ENCODE results near the gene LARP1B.
"Not testable (repeated sequence)": the region's sequence is repeated elsewhere in the genome, so short reads cannot be mapped to it uniquely, and the experiment has no call there.

The LARP1B gene

DNA sequence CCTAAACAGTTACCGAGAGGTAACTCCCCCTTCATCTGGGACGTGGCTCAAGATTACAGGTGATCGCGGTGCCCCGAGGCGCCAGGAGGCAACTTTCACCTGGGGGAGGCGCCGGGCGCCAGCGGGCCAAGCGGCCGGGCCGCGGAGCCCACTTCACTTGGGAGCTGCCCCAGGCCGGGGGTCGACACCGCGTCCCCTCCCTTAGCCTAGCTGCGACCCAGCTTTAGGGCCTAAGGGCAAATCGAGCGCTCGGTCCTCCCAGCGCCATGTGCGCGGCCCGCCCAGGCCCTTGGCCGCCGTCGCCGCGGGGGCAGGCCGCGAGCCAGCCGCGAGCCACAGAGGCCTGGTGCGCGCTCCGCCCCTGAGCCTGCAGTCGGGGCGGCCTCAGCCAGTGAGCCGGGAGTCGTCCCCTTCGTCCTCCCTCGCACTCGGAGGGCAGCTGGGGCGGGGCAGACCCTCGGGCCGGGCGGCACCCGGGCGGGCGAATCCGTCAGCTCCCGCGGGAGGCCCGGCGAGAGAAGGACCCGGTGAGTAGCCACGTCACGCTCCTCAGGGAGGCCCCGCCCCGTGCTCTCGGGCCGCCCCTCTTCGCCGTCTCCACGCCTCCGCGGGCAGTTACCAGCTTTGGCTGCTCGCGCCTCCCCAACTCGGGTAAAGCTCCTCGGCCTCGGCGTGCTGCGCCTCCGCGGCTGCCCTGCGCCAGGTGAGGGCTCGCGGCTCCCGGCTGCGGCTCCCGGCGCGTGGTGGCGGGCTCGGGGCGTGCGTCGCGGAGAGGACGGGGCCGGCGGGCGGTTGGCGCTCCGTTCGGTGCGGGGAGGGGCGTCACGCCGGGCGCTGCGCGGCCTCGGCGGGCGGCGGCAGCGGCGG lies at the start of gene LARP1B:
LARP1B (plus strand) TSS at position 614 of the 867 bp plus-strand sequence. CDS start 13,640 bp downstream, outside the sequence.
- peak; percentile 92 to 95 for DNase-seq

GRCh38 chr4:128025319-128025718 lies 35.8 kb upstream of the LARP1B start:
- DNase-seq = no peak

- no peak for DNase-seq
These were observed 31.2 kb upstream of the LARP1B start for GRCh38 chr4:128029907-128030306.

GRCh38 chr4:128031756-128032384 lies 29.2 kb upstream of the LARP1B start:
- DNase-seq = no peak

- no peak for DNase-seq
These were observed 21.5 kb upstream of the LARP1B start for GRCh38 chr4:128039568-128039967.

- not testable (repeated sequence) for DNase-seq
These were observed 14.1 kb upstream of the LARP1B start for GRCh38 chr4:128047019-128047418.

DNA sequence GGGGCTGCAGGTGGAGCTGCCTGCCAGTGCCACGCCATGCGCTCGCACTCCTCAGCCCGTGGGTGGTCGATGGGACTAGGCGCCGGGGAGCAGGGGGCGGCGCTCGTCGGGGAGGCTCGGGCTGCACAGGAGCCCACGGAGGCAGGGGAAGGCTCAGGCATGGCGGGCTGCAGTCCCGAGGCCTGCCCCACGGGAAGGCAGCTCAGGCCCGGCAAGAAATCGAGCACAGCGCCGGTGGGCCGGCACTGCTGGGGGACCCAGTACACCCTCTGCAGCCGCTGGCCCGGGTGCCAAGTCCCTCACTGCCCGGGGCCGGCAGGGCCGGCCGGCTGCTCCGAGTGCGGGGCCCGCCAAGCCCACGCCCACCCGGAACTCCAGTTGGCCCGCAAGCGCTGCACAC lies 13.6 kb upstream of the LARP1B start:
- DNase-seq = not testable (repeated sequence)

GRCh38 chr4:128051229-128051628 lies 9.9 kb upstream of the LARP1B start:
- peak in 1 of 2 experiments; percentile 14 for DNase-seq

DNA sequence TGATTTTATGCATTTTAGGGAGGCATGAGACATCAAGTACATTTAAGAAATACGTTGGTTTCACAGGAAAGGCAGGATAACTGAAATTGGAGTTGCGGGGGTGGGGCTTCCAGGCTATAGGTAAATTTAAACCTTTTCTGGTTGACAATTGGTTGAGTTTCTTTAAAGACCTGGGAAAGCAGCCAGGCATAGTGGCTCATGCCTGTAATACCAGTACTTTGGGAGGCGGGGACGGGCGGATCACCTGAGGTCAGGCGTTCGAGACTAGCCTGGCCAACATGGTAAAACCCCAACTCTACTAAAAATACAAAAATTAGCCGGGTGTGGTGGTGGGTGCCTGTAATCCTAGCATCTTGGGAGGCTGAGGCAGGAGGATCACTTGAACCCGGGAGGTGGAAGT lies 6.2 kb upstream of the LARP1B start:
- not testable (repeated sequence) for DNase-seq

- DNase-seq = not testable (repeated sequence)
These were observed 5.5 kb upstream of the LARP1B start for GRCh38 chr4:128055441-128056206.

DNA sequence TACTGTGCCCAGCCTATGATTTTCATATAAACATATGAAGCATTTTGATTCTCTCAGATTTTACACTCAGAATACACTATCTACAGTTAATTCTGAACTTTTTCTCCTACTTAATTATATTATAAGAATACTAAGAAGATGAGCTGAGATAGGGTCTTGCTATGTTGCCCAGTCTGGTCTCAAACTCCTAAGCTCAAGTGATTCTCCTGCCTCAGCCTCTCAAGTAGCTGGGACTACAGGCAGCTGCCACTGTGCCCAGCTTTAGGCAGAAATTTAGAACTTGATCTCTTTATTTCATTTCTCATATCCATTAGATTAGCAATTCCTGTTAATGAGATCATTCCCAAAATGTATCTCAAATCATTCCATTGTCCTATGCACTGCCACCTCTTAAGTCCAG lies 4.7 kb upstream of the LARP1B start:
- DNase-seq = no peak

- no peak for DNase-seq
These were observed 902 bp upstream of the LARP1B start for GRCh38 chr4:128060121-128060698.

DNA sequence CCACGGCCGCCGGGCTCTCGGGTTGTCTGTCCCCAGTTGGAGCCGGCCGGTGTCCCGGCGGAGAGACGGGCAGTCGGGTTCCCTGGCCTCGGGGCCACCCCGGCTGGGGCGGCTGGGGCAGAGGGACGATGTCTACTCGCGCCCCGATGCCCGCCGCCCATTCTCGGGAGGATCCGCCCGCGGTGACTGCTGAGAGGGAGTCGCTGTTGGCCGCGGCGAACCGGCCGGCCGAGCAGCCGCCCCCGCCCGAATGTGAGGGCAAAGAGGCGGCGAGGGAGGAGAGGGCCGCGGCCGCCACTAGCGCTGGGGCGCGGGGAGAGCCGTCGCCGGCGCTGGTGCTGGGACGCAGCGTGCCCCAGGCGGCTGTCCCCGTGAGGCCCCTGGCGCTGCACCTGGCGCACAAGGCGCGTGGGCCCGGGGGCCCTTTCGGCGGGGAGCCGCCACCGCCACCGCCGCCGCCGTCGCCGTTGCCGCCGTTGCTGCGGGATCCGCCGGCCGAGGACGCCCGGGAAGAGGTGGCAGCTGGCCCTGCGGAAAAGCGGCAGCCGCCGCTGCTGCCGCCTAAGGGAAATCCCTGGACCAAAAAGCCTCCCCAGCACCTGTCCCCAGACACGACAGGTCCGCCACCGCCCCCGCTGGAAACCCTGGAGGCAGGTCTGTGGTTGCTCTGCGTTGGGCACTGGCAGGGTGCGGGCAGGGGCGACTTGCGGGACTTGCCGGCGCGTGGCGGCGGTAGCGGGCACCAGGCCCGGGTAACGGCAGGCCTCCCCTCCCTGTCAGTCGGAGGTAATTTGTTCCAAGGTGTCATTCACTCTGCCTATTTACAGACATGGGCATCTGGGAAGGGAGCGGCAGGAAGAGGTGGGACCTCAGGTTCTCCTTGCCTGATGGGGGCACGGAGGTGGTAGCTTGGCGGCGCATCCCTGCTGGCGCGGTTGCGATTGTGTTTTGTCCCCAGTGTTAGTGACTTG lies 739 bp downstream of the LARP1B start:
- DNase-seq = peak in 1 of 2 experiments; percentile 29

DNA sequence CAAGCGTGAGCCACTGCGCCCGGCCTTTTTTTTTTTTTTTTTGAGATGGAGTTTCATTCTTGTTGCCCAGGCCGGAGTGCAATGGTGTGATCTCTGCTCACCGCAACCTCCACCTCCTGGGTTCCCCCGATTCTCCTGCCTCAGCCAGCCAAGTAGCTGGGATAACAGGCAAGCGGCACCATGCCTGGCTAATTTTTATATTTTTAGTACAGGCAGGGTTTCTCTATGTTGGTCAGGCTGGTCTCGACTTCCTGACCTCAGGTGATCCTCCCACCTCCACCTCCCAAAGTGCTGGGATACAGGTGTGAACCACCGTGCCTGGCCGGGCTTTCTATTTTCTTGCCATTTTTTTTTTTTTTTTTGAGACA lies 5.3 kb downstream of the LARP1B start:
- not testable (repeated sequence) for DNase-seq

DNA sequence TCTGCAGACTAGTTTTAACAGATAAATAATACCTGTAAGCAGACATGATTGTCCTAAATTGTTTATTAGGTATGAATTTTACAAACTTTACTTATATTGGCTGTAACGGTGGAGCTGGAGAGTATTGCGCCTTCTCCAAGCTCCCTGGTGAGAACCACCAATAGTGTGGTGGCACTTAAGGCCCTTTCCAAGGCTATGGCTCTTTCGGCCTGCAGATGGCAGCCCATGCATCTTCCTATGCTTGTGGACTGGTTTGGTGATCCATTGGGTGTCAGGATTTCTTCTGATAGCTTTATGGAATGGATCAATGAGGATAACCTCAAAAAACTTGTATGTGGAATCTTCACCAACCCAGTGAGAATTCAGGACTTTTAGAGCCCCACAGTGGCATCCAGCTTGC lies 7.8 kb downstream of the LARP1B start:
- DNase-seq = peak in 1 of 2 experiments; percentile 30

DNA sequence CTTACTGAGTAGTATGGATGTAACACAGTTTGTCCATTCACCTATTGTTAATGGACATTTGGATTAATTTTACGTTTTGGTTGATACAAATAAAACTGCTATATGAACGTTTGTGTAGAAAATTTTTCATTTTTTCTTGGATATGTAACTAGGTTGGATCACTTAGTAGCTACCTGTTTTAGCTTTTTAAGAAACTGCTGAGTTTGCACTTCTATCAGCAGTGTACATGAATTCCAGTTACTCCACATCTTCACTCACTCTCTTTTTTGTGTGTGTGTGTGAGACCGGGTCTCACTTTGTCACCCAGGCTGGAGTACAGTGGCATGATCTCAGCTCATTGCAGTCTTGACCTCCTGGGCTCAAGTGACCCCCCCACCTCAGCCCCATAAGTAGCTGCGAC lies 15.4 kb downstream of the LARP1B start:
- DNase-seq = no peak

GRCh38 chr4:128095293-128095692 lies 34.2 kb downstream of the LARP1B start:
- DNase-seq = not testable (repeated sequence)

- no peak for DNase-seq
These were observed 46.7 kb downstream of the LARP1B start for GRCh38 chr4:128107766-128108165.

- no peak for DNase-seq
These were observed 61.9 kb downstream of the LARP1B start for GRCh38 chr4:128123036-128123435.

DNA sequence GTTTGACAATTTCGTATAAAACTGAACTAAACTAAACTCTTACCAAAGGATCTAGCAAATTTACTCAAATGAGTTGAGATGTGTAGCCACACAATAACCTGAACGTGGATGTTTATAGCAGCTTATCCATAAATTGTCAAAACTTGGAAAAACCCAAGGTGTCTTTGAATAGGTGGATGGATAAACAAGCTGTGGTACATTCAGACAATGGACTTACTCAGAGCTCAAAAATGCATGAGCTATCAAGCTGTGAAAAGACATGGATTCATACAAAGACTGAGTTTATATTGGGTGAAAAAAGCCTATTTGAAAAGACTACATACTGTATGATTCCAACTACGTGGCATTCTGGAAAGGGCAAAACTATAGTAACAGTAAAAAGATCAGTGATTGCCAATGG lies 69.5 kb downstream of the LARP1B start:
- no peak for DNase-seq

DNA sequence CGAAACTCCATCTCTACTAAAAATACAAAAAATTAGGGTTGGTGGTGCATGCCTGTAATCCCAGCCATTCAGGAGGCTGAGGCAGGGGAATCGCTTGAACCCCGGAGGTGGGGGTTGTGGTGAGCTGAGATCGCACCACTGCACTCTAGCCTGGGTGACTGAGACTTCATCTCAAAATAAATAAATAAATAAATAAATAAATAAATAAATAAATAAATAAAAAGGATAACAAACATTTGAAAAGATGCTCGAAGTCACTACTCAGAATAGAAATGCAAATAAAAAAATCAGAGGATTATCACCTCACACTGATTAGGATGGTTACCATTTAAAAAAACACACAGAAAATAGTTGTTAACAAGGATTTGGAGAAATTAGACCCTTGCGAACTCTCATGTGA lies 73.8 kb downstream of the LARP1B start:
- DNase-seq = no peak

DNA sequence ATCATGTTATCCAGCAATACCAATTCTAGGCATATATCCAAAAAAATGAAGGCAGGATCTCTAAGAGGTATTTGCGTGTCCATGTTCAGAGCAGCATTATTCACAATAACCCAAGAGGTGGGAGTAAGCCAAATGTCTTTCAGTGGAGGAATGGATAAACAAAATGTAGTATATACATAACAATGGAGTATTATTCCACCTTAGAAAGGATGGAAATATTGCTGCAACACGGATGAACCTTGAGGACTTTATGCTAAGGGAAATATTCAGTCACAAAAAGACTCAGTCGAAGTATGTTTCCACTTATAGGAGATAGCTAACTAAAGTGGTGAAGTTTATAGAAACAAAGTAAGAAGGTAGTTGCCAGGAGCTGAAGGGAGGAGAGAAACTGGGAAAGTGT lies 74.3 kb downstream of the LARP1B start:
- no peak for DNase-seq

Data from NCI-H446 (cell line).